HAP-1 (cell line): ENCODE data around the gene CAPN8.
"Not testable (repeated sequence)": the region's sequence is repeated elsewhere in the genome, so short reads cannot be mapped to it uniquely, and the experiment has no call there.

Experiments used
- DNase-seq, 2 experiments: peaks; one replicate each; pipeline ENCODE4 v3.0.0-alpha.2; 2016 to 2020; ENCODE audit warnings: low spot score in 2 of 2
- H3K27me3 ChIP-seq: fragments of 250-450 bp; sonication (Bioruptor Pico); 2 replicates; pipeline ENCODE4 v1.5.1; 2020; ENCODE audit warnings: low read depth, mild to moderate bottlenecking, moderate library complexity
- H3K36me3 ChIP-seq: fragments of 250-450 bp; sonication (Bioruptor Pico); replicated peaks from 2 replicates; pipeline ENCODE4 v1.5.1; 2020; ENCODE audit warnings: mild to moderate bottlenecking
- H3K4me1 ChIP-seq: fragments of 250-450 bp; sonication (Bioruptor Pico); 2 replicates; pipeline ENCODE4 v1.5.1; 2020; ENCODE audit warnings: mild to moderate bottlenecking
- H3K4me3 ChIP-seq: fragments of 250-450 bp; sonication (Bioruptor Pico); 2 replicates; pipeline ENCODE4 v1.5.1; 2020; ENCODE audit warnings: mild to moderate bottlenecking, moderate library complexity
- H3K9me3 ChIP-seq: fragments of 250-450 bp; sonication (Bioruptor Pico); 2 replicates; pipeline ENCODE4 v1.5.1; 2020; ENCODE audit warnings: mild to moderate bottlenecking, moderate library complexity
- in situ Hi-C: fragments of 300-500 bp; cut with MboI; formaldehyde crosslinking; loops from 3 replicates; pipeline ENCODE4 v1.14.3; 2020; ENCODE audit warnings: low sequenced_read_pairs, inconsistent platforms, mixed read lengths

The CAPN8 gene

DNA sequence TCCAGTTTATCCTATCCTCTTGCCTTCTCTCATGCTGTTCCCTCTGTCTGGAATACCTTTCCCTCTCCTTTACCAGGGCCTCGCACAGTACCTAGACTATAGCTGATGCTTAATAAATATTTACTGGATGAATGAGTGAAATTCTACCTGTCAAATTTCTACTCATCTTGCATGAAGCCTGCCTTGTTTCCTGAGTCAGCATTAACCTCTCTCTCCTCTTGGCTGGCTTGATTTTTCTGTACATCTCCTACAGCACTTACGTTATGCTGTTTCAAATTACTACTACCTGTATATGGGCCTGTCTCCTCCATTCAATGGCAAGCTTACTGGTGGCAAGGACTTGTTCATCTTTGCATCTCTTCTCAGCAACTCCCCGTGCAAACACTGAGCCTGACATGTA is 130.8 kb downstream of the CAPN8 start:
- DNase-seq = no peak
- in situ Hi-C loops = no loop called here
- no peaks in the 10 kb centered on the region for H3K9me3 ChIP-seq

DNA sequence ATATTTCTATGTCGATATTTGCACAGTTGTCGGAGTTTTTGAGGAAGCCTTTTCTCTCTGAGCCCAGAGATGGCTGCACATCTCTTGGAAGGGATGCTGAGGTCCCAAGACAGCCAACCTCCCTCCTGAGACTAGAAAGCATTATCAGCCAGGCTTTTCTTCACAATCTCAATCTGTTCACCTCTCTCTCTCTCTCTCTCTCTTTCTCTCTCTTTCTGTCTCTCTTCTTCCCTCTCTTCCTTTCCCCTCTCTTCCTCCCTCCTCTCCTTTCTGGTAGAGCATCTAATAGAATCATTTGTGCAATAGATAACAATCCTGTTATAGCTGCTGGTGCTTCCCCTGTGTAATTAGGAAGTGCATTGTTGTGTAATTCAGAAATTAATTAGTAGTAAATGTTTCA is 131.8 kb downstream of the CAPN8 start:
- in situ Hi-C loops = no loop called here
- H3K4me1 ChIP-seq = no peaks in the 10 kb centered on the region
- no peak overlapping the region for H3K4me3 ChIP-seq
- DNase-seq = no peak
- no peaks in the 10 kb centered on the region for H3K9me3 ChIP-seq
- H3K27me3 ChIP-seq = peaks cover 13% of the 10 kb centered on the region
- no peaks in the 10 kb centered on the region for H3K36me3 ChIP-seq

More for the DNA sequence above, 130.8 kb downstream of the CAPN8 start:
- no peaks in the 10 kb centered on the region for H3K36me3 ChIP-seq
- H3K4me1 ChIP-seq = no peaks in the 10 kb centered on the region
- H3K4me3 ChIP-seq = no peak overlapping the region
- peaks cover 13% of the 10 kb centered on the region for H3K27me3 ChIP-seq

DNA sequence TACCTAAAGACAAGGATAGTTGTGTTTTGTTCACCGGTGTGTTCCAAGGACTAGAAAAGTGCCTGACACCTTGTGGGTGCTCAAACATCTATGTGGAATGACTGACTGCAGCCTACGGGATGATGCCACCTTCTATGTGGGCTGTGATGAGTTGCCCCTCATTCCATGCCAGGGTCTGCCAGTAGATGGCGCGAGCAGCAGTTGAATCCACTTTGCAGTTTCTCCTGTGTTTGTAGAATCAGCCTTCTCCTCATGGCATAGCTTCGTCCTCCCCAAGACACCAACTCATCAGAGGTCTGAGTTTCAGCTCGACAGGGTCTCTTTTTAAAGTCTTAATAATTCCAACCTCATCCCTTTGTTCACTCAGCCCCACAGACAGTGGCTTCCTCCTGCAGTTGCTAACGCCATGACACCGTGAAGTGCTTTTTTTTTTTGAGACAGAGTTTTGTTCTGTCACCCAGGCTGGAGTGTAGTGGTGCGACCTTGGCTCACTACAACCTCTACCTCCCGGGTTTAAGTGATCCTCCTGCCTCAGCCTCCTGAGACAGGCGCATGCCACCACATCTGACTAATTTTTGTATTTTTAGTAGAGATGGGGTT is 133.7 kb downstream of the CAPN8 start:
- no peaks in the 10 kb centered on the region for H3K36me3 ChIP-seq
- DNase-seq = peak; percentile 56 to 84
- in situ Hi-C loops = no loop called here
- H3K4me1 ChIP-seq = no peaks in the 10 kb centered on the region
- H3K4me3 ChIP-seq = no peak overlapping the region
- H3K9me3 ChIP-seq = no peaks in the 10 kb centered on the region
- peaks cover 12% of the 10 kb centered on the region for H3K27me3 ChIP-seq

DNA sequence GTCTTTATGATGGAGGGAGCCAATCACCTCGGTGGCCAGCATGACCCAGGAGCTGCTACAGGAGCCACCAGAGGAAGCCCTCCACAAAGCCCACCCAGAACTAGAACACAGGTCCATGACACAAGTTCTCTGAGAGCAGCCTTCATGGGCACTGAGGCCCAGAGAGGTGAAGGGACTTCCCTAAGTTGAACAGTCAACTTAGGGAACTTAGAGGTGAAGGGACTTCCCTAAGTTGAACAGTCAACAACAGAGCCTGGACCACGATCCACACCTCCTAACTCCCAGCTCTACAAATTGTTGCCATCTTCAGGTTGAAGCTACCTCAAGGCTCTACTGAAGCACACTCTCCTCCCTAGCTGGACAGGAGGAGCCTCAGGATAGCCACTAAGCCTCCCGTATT is 139.5 kb downstream of the CAPN8 start:
- in situ Hi-C loops = no loop called here
- Histone ChIP-seq H3K4me3 (no peak overlapping the region), H3K27me3 (0 out of 2 replicates have a peak, but pooled peaks cover 3% of the 10 kb centered on the region), H3K36me3 (no peaks in the 10 kb centered on the region), H3K9me3 (no peaks in the 10 kb centered on the region), H3K4me1 (no peaks in the 10 kb centered on the region)
- no peak for DNase-seq

GRCh38 chr1:223525546-223525945 is 140.0 kb downstream of the CAPN8 start:
- in situ Hi-C loops = no loop called here
- Histone ChIP-seq H3K4me1 (no peaks in the 10 kb centered on the region), H3K9me3 (no peaks in the 10 kb centered on the region), H3K4me3 (no peak overlapping the region), H3K27me3 (0 out of 2 replicates have a peak, but pooled peaks cover 2% of the 10 kb centered on the region), H3K36me3 (no peaks in the 10 kb centered on the region)
- DNase-seq = no peak

GRCh38 chr1:223524930-223525451 is 140.5 kb downstream of the CAPN8 start:
- H3K4me3 ChIP-seq = no peak overlapping the region
- H3K4me1 ChIP-seq = no peaks in the 10 kb centered on the region
- no peak for DNase-seq
- in situ Hi-C loops = no loop called here
- no peaks in the 10 kb centered on the region for H3K36me3 ChIP-seq
- H3K9me3 ChIP-seq = no peaks in the 10 kb centered on the region
- H3K27me3 ChIP-seq = no peaks in the 10 kb centered on the region

GRCh38 chr1:223521150-223521549 is 144.4 kb downstream of the CAPN8 start:
- no peaks in the 10 kb centered on the region for H3K27me3 ChIP-seq
- H3K4me3 ChIP-seq = no peak overlapping the region
- no peak for DNase-seq
- no peaks in the 10 kb centered on the region for H3K36me3 ChIP-seq
- in situ Hi-C loops = no loop called here
- H3K9me3 ChIP-seq = no peaks in the 10 kb centered on the region
- no peaks in the 10 kb centered on the region for H3K4me1 ChIP-seq

DNA sequence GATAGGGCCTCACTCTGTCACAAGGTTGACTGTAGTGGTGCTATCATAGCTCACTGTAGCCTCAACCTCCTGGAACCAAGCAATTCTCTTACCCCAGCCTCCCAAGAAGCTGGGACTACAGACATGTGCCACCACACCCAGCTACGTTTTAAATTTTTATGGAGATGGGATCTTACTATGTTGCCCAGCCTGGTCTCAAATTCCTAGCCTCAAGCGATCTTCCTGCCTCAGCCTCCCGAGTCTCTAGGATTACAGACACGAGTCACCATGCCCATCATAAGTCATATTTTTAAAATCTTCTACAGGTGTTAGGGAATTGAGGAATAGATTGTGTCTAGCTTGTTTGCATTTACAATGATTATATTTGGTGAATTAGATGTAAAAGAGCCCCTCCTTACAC is 145.3 kb downstream of the CAPN8 start:
- Histone ChIP-seq H3K4me3 (no peak overlapping the region), H3K4me1 (no peaks in the 10 kb centered on the region), H3K27me3 (no peaks in the 10 kb centered on the region; the same call in 1 of the 2 replicates), H3K9me3 (no peaks in the 10 kb centered on the region), H3K36me3 (no peaks in the 10 kb centered on the region)
- in situ Hi-C loops = no loop called here
- no peak for DNase-seq

DNA sequence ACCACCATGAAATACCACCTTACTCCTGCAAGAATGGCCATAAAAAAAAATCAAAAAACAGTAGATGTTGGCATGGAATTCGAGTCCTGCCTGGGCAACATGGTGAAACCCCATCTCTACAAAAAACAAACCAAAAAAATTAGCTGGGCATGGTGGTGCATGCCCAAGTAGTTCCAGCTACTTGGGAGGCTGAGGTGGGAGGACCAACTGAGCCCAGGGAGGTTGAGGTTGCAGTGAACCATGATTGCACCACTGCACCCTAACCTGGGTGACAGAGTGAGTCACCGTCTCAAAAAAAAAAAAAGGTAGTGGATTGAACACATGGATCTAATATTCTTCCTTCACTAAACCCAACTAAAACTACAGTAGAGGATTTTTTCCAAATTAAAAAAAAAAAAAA is 146.4 kb downstream of the CAPN8 start:
- DNase-seq = no peak
- Histone ChIP-seq H3K4me3 (no peak overlapping the region), H3K36me3 (no peaks in the 10 kb centered on the region), H3K9me3 (no peaks in the 10 kb centered on the region), H3K27me3 (no peaks in the 10 kb centered on the region; the same call in 1 of the 2 replicates), H3K4me1 (no peaks in the 10 kb centered on the region)
- in situ Hi-C loops = no loop called here

DNA sequence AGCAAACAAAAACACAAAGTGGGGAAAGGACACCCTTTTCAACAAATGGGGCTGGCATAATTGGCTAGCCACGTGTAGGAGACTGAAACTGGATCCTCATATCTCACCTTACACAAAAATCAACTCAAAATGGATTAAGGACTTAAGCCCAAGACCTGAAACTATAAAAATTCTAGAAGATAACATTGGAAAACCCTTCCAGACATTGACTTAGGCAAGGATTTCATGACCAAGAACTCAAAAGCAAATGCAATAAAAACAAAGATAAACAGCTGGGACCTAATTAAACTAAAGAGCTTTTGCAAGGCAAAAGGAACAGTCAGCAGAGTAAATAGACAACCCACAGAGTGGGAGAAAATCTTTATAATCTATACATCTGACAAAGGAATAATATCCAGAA is 146.9 kb downstream of the CAPN8 start:
- DNase-seq, H3K27me3 ChIP-seq, in situ Hi-C loops, H3K36me3 ChIP-seq, H3K4me3 ChIP-seq, H3K9me3 ChIP-seq, H3K4me1 ChIP-seq: not testable (repeated sequence)

DNA sequence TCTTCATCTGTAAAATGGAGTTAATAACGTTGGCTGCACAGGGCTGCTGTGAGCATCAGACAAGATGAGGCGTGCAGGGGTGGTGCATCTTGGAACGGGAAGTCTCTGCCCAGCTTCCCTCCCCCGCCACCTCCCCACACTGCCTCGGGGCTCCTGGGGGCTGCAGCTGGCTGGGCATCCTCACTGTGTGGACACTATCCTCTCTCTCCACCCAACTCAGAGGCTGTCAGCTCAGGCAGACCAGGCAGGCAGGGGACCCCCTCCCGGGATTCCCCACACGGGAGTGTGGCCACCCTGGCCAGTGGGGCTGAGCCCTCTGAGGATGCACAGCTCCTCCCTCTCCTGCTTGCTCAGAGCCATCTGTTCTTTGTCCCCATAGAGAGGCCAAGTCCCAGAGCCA is 149.6 kb downstream of the CAPN8 start:
- Histone ChIP-seq H3K9me3 (no peaks in the 10 kb centered on the region), H3K4me1 (no peaks in the 10 kb centered on the region), H3K27me3 (no peaks in the 10 kb centered on the region; the same call in none of the 2 replicates), H3K36me3 (no peaks in the 10 kb centered on the region), H3K4me3 (no peak overlapping the region)
- in situ Hi-C loops = no loop called here
- DNase-seq = no peak

- no peak overlapping the region for H3K4me3 ChIP-seq
- H3K36me3 ChIP-seq = no peaks in the 10 kb centered on the region
- DNase-seq = no peak
- H3K9me3 ChIP-seq = no peaks in the 10 kb centered on the region
- H3K27me3 ChIP-seq = no peaks in the 10 kb centered on the region; the same call in none of the 2 replicates
- no peaks in the 10 kb centered on the region for H3K4me1 ChIP-seq
- in situ Hi-C loops = no loop called here
These were observed 150.1 kb downstream of the CAPN8 start for GRCh38 chr1:223515421-223515820.

DNA sequence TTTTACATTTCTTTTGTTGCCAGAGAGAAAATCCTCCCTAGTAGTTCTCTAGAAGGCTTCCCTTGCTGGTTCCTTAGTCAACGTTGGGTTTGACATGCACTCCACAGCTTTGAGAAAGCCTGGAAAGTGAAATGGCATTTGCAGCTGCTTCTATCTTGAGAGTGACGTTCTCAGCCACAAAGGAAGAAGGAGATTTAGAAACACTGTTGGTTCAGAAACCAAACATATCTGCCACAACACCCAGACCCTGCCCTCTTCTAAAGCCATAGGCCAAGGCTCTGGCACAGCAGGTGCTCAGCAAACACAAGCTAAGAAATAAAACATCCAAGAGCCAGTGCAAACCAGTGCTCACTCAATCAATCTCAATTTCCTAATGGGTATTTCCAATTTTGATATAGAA is 150.9 kb downstream of the CAPN8 start:
- Histone ChIP-seq H3K36me3 (no peaks in the 10 kb centered on the region), H3K9me3 (no peaks in the 10 kb centered on the region), H3K4me1 (no peaks in the 10 kb centered on the region), H3K27me3 (no peaks in the 10 kb centered on the region; the same call in none of the 2 replicates), H3K4me3 (no peak overlapping the region)
- no peak for DNase-seq
- in situ Hi-C loops = no loop called here

GRCh38 chr1:223513309-223513708 is 152.2 kb downstream of the CAPN8 start:
- no peaks in the 10 kb centered on the region for H3K4me1 ChIP-seq
- no peak overlapping the region for H3K4me3 ChIP-seq
- no peaks in the 10 kb centered on the region for H3K9me3 ChIP-seq
- H3K36me3 ChIP-seq = no peaks in the 10 kb centered on the region
- H3K27me3 ChIP-seq = no peaks in the 10 kb centered on the region; the same call in none of the 2 replicates
- in situ Hi-C loops = no loop called here
- DNase-seq = no peak

DNA sequence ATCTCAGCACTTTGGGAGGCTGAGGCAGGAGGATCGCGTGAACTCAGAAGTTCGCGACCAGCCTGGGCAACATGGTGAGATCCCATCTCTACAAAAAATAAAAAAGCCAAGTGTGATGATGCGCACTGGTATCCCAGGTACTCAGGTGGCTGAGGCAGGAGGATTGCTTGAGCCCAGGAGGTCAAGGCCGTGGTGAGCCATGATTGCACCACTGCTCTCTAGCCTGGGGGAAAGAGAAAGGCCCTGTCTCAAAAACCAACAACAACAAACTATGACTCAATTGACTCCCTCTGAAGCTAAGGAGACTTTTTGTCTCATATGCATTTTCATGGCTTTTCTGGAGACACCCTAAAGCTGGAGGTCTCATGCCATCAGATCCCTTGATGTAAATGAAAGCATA is 153.4 kb downstream of the CAPN8 start:
- DNase-seq = no peak
- no peaks in the 10 kb centered on the region for H3K36me3 ChIP-seq
- no peaks in the 10 kb centered on the region for H3K9me3 ChIP-seq
- H3K27me3 ChIP-seq = no peaks in the 10 kb centered on the region; the same call in none of the 2 replicates
- H3K4me3 ChIP-seq = no peak overlapping the region
- no peaks in the 10 kb centered on the region for H3K4me1 ChIP-seq
- in situ Hi-C loops = no loop called here
